Chondrocyte (in vitro differentiated cells): ENCODE measurements around the gene TEKT2. TPM values are rescaled to one million over a fixed set of nuclear protein-coding genes. Genes with fewer than 3 reads are reported as not detected.

Source experiments
- DNase-seq: peaks from one replicate; pipeline ENCODE4 v3.0.0; 2021; ENCODE audit warnings: mixed read lengths, low spot score
- H3K27ac Mint-ChIP-seq: one replicate; pipeline ENCODE4 v1.8.0; 2021; ENCODE audit warnings: mild to moderate bottlenecking, moderate library complexity, mixed read lengths; ENCODE audit not compliant: unreplicated experiment
- H3K27me3 Mint-ChIP-seq: 2 replicates; pipeline ENCODE4 v1.8.0; 2021; ENCODE audit warnings: low read depth, mixed read lengths
- H3K36me3 Mint-ChIP-seq: 2 replicates; pipeline ENCODE4 v1.8.0; 2021; ENCODE audit warnings: low read depth, mixed read lengths
- H3K4me1 Mint-ChIP-seq: 2 replicates; pipeline ENCODE4 v1.8.0; 2021; ENCODE audit warnings: low read depth, mild to moderate bottlenecking, mixed read lengths
- H3K4me3 Mint-ChIP-seq: one replicate; pipeline ENCODE4 v1.8.0; 2021; ENCODE audit warnings: mild to moderate bottlenecking, moderate library complexity, mixed read lengths; ENCODE audit not compliant: unreplicated experiment
- H3K9me3 Mint-ChIP-seq: 2 replicates; pipeline ENCODE4 v1.8.0; 2021; ENCODE audit warnings: low read depth, mixed read lengths
- CTCF ChIP-seq: fragments of 200-600 bp; sonication (generic); IDR thresholded peaks from 2 replicates; pipeline ENCODE4 v1.5.0; 2021; ENCODE audit warnings: antibody characterized with exemption, mild to moderate bottlenecking, moderate library complexity
- total RNA-seq: library from RNA; stranded (reverse); gene quantifications from 3 replicates; pipeline ENCODE4 v1.2.1, GENCODE V29; 2021

Gene TEKT2
- total RNA-seq, 1 donor from 2014 or later = 0.17 TPM

- no peak overlapping the region for H3K27ac Mint-ChIP-seq
- no peaks in the 10 kb centered on the region for H3K9me3 Mint-ChIP-seq
- H3K27me3 Mint-ChIP-seq = no peaks in the 10 kb centered on the region
- H3K4me1 Mint-ChIP-seq = peaks cover 54% of the 10 kb centered on the region
- DNase-seq = no peak
- TF ChIP-seq CTCF = no peak
- no peak overlapping the region for H3K4me3 Mint-ChIP-seq
- no peaks in the 10 kb centered on the region for H3K36me3 Mint-ChIP-seq
Measured at GRCh38 chr1:36118447-36119204, 34.7 kb downstream of the TEKT2 start.

GRCh38 chr1:36119456-36119855 is 35.6 kb downstream of the TEKT2 start:
- H3K36me3 Mint-ChIP-seq = no peaks in the 10 kb centered on the region
- peak overlapping the region; percentile 67 for H3K27ac Mint-ChIP-seq
- DNase-seq = no peak

DNA sequence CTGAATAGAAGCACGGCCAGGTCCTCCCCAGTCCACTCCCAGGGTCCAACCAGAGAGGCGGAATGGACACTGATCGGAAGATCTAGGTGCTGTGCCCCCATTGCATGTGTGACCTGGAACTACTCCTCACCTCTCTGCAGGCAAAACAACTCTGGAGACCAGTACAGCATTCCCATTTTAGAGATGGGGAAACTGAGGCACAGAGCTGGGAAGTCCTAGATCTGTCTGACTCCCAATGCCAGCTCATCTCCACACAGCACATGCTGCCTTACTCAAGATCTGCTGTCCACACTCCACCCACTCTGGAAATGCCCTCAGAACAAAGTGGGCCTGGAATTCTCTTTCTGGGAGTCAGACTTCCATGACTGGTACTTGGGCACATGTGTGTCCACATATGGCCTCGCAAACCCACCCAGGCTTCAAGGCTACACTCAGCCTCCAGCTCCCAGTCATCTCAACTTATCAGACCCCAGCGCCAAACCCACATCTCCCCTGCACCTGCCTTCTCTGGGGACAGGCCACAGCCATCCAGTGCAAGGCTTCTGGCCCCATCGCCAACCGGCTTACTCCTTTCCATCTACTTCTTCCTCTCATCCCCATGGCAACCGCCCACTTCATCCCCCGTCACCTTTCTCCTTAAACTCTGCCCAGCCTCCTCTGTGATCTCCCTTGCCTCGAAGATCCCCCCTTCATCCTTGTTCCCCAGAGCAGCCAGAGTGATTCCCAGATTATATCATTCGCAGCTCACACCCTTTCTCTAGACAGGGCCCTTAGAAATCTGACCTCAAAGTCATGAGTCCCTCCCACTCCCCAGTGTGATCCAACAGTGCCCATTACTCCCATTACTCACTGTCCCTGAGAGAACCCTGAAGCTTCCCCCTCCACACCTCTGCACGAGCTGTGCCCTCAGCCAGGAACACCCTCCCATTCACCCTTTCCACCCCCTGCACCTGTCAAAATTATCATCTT is 38.5 kb downstream of the TEKT2 start:
- peak overlapping the region; percentile 25 for H3K27ac Mint-ChIP-seq
- peaks cover 47% of the 10 kb centered on the region for H3K4me1 Mint-ChIP-seq
- H3K4me3 Mint-ChIP-seq = no peak overlapping the region
- H3K36me3 Mint-ChIP-seq = no peaks in the 10 kb centered on the region
- DNase-seq = no peak
- H3K9me3 Mint-ChIP-seq = no peaks in the 10 kb centered on the region
- peaks cover 2% of the 10 kb centered on the region for H3K27me3 Mint-ChIP-seq
- no peak for TF ChIP-seq CTCF

More at GRCh38 chr1:36119456-36119855, 35.6 kb downstream of the TEKT2 start:
- no peaks in the 10 kb centered on the region for H3K9me3 Mint-ChIP-seq
- H3K27me3 Mint-ChIP-seq = peaks cover 1% of the 10 kb centered on the region
- H3K4me3 Mint-ChIP-seq = no peak overlapping the region
- TF ChIP-seq CTCF = no peak
- peaks cover 55% of the 10 kb centered on the region for H3K4me1 Mint-ChIP-seq

GRCh38 chr1:36123356-36123755 is 39.5 kb downstream of the TEKT2 start:
- TF ChIP-seq CTCF = no peak
- Mint-ChIP-seq H3K9me3 (no peaks in the 10 kb centered on the region), H3K27me3 (peaks cover 2% of the 10 kb centered on the region), H3K27ac (peak overlapping the region; percentile 46), H3K36me3 (no peaks in the 10 kb centered on the region), H3K4me1 (peaks cover 51% of the 10 kb centered on the region), H3K4me3 (peak overlapping the region; percentile 4)
- DNase-seq = no peak

GRCh38 chr1:36124404-36125128 is 40.7 kb downstream of the TEKT2 start:
- Mint-ChIP-seq H3K4me3 (peak overlapping the region; percentile 69), H3K27ac (no peak overlapping the region), H3K4me1 (peaks cover 45% of the 10 kb centered on the region), H3K27me3 (peaks cover 2% of the 10 kb centered on the region), H3K36me3 (no peaks in the 10 kb centered on the region), H3K9me3 (no peaks in the 10 kb centered on the region)
- DNase-seq = no peak
- TF ChIP-seq CTCF = no peak
